Anterior cingulate cortex (tissue), 58 donors: ENCODE results near the gene POU2F3.

Experiments
- DNase-seq, 58 donors: peaks; one replicate each; lab custom pipeline; 2025; lab: John Stamatoyannopoulos, UW

POU2F3 gene

DNA sequence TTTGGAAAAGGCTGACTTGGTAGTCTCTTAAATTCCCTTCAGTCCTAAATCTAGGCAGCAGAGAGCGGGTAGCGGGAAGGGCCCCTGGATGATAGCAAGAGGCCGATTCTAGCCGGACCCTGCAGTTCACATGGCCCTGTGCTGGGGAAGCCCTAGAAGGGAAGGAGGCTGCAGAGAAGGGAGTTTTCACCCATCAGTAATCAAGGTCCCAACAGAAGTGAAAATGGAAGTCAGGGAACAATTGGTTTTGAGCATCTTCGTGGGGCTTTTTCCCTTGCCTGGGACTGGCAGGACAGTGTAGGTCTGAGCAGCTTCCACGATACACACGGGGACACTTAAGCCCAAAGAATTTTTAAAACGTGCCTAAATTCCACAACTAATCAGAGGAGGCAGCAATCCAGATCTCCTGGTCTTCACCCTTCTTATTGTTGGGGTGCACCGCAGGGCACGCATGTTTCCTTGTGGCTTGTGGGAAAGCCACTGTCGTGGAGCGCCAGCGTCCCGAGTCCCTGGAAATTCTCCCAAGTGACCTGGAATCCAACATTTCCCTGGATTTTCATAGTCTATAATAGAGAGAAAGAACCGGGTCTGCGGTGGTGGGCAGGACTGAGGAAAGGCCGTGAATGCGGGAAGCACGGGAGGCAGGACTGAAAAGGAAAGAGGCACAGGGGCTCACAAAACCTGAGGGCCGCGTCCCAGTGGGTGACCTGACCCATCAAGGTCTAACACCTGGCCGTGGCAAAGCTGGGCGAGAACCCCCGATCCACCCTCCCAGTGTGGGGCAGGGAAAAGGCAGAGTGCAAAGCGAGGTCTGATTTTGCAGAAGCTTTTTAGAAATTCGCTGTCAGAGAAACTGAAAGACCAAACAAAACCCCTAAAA is 30.0 kb upstream of the POU2F3 start:
- peak in 2 of 58 donors; percentile 44 to 48 for DNase-seq

DNA sequence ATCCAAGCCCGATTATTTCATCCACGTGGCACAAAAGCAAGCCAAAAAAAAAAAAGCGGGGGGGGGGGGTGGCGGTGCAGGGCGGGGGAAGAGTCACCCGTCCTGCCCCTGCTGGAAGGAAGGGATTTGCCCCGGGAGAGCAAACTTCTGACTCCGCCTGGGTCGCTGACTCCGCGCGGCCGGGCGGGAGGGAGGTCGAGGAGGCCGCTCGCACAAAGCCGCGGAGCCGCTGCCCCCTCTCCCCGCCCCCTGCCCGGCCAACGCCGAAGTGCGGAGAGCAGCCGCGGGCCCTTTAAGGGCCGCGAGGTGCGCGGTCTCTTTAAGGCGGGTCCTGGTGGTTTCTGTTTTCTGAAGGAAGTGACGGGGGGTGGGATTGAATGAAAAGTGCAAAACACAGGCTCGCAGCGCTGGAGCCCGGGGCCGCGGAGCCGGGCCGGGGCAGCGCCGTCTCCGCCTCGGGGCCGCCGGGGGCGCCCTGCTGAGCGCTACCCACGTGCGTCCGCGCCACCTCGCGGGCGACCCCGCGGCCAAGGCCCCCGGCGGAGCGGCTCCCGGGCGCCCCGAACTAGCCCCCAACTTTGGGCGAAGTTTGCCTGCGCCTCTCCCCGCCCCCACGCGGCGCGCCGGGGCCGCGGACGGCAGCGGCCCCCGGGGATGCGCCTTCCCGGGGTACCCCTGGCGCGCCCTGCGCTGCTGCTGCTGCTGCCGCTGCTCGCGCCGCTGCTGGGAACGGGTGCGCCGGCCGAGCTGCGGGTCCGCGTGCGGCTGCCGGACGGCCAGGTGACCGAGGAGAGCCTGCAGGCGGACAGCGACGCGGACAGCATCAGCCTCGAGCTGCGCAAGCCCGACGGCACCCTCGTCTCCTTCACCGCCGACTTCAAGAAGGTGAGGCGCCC is 29.1 kb upstream of the POU2F3 start, which contains the start of gene OAF:
Gene OAF (plus strand): TSS at position 407 of the 896 bp plus-strand sequence. CDS start 248 bp downstream, at position 655.
- peak in 47 of 58 donors; percentile 13 to 78 (median 53) for DNase-seq

- no peak for DNase-seq
Measured at GRCh38 chr11:120211522-120212258, 28.2 kb upstream of the POU2F3 start.

DNA sequence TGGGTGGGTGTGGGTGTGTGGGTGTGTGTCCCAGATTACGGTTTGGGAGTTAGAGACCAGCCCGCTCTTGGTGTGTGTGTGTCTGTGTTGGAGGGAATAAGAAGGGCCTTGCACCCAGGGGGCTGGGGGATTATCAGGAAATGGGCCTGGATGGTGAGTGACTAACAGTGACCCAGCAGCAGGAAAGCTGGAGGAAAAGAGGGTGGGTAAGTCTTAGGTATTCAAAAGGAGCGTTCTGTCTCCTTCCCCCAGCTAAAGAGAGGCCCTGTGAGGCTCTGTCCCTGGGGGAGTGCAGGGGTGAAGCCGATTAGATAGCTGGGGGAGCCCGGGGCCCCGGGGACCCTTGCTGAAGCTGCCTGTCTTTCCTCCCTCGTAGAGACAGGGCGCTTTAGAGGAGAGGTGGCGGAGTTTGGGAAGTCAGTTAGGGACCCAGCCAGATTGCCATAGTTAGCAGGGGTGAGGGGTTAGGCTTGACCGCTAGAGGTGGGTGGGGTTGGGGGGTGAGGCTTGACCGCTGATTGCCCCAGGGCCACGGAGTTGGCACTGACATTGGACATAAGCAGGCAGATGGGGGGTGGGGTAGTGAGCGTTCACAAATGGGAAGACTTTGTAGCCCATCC is 27.6 kb upstream of the POU2F3 start:
- no peak for DNase-seq

GRCh38 chr11:120212926-120213325 is 27.0 kb upstream of the POU2F3 start:
- no peak for DNase-seq

DNA sequence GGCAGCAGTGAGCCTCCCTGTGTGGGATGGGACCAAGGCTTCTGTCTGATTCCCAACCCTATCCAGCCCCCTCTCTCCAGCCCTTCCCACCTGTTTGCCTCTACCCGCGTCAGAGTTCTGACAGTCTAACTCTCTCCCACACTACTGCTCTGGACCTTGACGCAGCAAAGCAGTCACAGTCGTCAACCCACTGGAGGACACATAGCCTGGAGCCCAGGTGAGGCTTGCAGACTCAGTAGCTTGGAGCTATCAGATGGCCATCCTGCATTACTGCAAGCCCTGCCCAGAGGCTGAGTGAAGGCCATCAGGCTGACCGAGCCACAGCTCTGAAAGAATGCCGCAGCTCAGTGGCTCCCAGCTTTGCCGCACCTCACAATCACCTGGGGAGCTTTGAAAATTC is 25.4 kb upstream of the POU2F3 start:
- DNase-seq, result no peak

DNA sequence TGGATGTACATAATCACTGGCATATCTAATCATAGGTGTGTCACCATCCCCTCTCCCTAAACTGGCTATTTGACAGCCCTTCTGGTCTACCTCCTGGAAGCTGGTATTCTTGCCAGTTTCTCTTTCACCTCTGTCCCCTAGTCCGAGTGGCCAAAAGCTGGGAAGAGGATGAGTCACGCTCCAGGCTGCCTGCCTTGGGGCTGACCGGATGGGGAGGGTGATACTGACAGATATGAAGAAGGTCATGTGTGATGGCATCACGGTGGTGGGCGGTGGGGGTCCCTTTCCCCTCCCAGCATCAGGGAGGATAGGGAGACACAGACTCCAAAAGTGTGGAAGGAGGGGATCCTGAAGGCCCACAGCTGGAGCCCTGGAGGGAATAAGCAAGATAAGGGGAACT is 24.3 kb upstream of the POU2F3 start:
- DNase-seq, result peak in 1 of 58 donors; percentile 34

DNA sequence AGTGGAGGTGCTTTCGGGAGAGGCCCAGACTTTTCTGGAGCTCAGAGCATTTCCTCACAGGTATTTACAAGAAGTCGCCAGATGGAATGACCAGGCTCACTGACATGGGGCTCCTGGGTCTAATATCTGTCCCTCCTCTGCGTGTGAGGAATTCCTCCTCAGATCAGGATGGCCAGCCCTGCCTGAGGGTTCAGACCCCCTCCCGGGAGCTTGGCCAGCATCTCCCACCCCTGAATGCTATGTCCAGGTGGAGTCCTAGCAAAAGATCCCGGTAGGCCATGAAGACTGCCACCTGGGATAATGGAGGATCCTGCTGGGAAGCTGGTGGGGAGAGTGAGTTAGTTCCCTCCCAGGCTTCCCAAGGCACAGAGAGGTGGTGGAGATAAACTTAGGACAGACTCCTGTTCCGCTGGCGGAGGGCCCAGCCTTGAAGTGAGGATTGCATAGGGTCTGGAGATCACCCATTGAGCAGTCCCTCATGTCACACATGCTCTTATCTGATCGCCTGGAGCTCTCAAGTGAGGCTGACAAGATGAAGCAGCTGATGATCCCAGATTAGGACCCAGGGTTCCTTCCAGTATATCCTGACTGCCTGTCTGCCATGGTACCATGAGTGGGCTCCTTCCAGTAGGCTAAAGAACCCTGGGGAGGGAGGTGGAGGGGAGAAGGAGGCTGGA is 23.4 kb upstream of the POU2F3 start:
- DNase-seq, result no peak

- DNase-seq, result peak in 1 of 58 donors; percentile 54
Measured at GRCh38 chr11:120217526-120217925, 22.4 kb upstream of the POU2F3 start.

DNA sequence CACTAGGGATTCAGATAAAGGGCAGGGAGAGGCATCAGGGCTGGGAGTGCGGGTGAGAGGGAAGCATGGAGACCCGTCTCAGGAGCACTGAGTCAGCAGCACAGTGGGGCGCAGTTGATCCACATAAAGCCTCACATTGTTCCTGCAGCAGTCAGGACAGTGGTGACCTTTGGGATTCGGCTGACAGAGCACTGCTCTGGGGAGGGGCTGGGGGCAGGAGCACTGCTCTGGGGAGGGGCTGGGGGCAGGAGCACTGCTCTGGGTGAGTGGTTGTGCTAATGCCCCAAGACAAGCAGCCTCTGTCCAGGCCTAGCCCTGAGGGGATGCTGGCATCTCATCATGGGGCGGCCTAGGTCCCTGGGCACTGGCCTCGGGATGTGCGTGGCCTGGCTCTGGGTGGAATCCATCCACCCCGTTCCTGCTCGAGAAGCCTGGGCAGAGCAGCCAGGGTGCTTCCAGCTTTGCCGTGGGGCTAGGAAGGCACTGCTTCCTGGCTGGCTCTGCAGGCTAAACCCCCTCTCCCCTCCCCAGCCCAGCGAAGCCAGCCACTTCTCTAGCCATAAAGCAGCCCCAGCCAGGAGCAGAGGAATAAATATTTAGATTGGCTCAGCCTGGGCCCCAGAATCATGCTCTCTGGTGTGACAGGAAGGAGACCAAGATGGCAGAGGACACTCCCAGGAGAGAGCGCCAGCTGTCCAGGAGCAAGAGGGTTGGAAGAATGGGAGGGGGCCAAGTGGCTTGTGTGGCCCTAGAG is 21.8 kb upstream of the POU2F3 start:
- DNase-seq, result peak in 38 of 58 donors; percentile 11 to 81 (median 59)

- no peak for DNase-seq
Measured at GRCh38 chr11:120218695-120219033, 21.3 kb upstream of the POU2F3 start.

- DNase-seq, result peak in 1 of 58 donors; percentile 15
Measured at GRCh38 chr11:120219232-120219937, 20.6 kb upstream of the POU2F3 start.

GRCh38 chr11:120219938-120220746 is 19.8 kb upstream of the POU2F3 start:
- DNase-seq, result peak in 1 of 58 donors; percentile 13

- no peak for DNase-seq
Measured at GRCh38 chr11:120220747-120221037, 19.2 kb upstream of the POU2F3 start.

DNA sequence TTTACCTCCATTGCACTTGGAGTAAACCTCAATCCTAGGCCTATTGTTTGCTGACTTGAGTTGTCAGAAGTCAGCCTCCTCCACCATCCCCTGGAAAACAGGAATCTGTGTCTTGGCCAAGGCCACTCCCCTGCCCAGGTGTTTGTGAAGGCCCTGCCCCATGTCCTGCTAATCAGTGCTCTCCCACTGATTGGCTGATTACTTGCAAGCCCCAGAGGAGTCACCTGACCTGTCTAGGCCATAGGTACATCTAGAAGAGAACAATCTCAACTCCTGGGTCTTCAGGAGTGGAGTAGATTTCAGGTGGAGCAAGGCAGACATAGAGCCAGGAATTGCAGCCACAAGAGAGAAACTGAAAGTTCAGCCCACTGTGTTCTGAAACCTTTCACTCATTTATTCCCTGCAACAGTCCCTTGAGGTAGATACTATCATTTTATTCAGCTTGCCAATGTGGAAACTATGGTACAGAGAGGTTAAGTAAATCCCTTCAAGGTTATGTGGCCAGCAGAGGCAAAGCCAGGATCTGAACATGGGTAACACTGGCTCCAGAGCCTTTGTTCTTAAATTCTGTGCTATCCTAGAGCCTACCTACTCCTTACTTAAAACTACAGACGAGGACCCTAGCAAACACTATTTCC is 18.7 kb upstream of the POU2F3 start:
- no peak for DNase-seq

GRCh38 chr11:120222916-120223315 is 17.0 kb upstream of the POU2F3 start:
- DNase-seq, result no peak

DNA sequence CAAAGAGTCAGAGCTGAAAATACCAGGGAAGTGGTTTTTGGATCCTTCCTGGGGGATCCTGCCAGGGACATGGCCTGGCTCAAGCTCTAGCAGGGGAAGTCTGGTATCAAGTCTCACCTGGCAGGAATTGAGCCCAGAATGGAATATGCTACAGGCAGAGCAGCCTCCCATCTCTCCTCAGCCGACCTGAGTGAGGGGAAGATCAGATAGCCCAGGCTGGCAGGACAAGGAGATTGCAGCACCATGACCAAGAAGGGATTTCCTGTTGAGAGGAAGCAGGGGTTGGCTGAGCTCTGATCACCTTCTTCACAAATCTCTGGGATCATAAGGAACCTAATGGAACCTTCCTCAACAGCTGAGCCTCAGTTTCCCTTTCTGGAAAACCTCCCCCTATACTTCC is 16.1 kb upstream of the POU2F3 start:
- DNase-seq, result no peak
